NCI-H2029 treated with DMSO at 0.1 percent for 48 hours (cell line): ENCODE measurements around the gene SMCHD1.
"Not testable (repeated sequence)": the region's sequence is repeated elsewhere in the genome, so short reads cannot be mapped to it uniquely, and the experiment has no call there.

ENCODE experiments used
- DNase-seq: peaks from one replicate; lab custom pipeline; 2025; lab: John Stamatoyannopoulos, UW

The SMCHD1 gene

DNA sequence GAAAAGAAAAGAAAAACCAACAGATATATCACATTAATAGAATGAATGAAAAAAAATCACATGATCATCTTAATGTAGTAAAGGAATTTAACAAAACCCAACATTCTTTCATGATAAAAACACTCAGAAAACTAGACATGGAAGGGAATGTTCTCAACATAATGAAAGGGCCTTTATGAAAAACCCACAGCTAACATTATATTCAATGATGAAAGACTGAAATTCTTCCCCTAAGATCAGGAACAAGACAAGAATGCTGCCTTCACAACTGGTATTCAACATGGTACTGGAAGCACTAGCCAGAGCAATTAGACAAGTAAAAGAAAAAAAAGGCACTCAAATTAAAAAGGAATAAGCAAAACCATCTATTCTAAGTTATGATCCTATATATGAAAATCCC, 162.8 kb downstream of the SMCHD1 start:
- DNase-seq, result no peak

DNA sequence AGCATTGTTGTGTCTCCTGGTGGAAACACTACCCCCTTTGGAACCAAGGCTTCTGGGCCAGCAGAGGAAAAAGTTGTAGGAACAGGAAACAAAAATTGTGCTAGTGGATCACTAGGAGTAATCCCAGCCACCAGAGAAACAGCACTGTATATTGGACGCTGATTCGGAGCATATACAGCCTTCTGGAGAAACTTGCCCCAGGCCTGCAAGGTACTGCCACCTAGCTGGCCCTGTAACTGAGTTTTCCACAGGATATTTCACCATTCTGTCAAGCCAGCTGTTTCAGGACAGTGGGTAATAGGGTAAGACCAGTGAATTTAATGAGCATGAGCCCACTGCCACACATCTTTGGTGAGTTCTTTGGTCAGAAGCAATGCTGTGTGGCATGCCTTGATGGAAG, 166.2 kb downstream of the SMCHD1 start:
- DNase-seq, result no peak

DNA sequence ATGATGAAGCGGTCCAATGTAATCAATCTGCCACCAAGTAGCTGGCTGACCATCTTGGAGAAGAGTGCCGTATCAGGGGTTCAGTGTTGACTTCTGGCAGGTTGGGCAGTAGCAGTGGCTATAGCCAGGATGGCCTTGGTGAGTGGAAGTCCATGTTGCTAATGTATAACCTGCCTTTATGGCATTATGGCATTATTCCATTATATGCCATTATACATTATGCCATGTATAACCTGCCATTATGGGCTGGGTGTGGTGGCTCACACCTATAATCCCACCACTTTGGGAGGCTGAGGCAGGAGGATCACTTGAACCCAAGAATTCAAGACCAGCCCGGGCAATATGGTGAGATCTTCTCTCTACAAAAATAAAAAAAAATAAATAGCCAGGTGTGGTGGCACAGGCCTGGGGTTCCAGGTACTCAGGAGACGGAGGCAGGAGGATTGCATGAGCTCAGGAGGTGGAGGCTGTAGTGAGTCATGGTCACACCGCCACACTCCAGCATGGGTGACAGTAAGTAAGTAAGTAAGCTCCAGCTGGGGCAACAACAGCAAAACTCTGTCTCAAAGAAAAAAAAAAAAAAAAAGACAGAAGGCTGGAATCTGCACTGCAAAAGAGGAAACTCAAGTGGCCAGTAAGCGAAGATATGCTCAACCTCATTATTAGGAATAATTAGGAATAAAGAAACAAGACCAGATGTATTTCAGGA, 166.8 kb downstream of the SMCHD1 start:
- DNase-seq, result no peak

DNA sequence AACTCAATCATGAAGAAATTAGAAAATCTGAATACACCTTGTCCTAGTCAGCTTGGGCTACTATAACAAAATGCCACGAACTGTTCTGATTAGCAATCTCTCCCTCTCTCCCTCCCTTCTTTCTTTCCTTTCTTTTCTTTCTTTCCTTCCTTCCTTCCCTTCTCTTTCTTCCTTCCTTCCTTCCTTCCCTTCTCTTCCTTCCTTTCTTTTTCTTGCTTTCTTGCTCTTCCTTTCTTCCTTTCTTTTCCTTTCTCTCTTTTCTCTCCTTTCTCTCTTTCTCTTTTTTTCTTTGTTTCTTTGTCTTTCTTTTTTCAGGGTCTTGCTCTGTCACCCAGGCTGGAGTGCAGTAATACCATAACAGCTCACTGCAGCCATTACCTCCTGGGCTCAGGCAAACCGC, 167.7 kb downstream of the SMCHD1 start:
- DNase-seq, result no peak

DNA sequence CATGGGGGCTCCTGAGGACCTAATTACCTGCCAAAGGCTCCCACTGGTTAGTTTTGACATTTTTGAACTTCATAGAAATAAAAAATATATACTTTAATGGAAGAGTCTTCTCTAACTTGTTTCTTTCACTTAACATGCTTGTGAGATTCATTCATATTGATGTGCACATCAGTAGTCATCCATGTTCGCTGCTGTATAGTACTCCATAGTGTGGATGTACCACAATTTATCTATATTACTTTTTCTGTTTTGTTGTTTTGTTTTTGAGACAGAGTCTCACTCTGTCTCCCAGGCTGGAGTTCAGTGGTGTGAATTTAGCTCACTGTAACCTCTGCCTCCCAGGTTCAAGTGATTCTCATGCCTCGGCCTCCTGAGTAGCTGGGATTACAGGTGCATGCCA, 168.4 kb downstream of the SMCHD1 start:
- no peak for DNase-seq

DNA sequence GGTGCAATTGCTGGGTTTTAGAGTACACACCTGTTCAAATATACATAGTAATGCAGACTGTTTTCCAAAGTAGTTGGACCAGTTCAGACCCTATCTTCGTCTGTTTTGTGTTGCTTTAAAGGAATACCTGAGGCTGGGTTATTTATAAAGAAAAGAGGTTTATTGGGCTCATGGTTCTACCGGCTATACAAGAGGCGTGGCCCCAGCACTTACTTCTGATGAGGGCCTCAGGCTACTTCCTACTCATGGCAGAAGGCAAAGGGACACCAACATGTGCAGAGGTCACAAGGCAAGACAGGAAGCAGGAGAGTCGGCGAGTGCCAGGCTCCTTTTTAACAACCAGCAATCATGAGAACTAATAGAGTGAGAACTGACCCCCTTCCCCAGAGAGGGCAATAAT, 169.3 kb downstream of the SMCHD1 start:
- no peak for DNase-seq

DNA sequence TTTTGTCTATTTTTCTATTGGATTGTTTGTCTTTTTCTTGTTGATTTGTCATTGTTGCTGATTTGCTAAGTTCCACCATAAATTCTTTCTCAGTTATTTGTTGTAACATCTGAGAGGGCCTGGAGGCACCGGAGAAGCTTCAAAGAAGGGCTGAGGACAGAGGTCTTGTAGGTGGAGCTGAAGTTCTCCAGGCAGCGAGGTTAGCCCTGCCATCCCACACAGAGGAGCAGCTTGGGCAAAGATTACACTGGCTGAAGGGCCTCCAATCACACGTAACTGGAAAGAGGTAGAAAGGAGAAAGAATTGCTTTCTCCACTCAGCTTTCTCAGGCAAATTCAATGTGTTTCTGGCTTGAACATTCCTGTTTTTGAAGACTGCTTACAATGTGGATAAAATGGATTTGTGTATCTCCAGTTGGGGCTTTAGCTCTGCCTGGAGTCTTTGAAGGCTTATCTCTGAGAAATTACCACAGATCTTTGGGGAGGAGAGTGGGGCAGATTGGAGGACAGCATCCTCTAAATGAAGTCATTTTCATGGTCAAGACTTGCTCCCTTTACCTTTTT, 170.2 kb downstream of the SMCHD1 start:
- DNase-seq, result no peak

DNA sequence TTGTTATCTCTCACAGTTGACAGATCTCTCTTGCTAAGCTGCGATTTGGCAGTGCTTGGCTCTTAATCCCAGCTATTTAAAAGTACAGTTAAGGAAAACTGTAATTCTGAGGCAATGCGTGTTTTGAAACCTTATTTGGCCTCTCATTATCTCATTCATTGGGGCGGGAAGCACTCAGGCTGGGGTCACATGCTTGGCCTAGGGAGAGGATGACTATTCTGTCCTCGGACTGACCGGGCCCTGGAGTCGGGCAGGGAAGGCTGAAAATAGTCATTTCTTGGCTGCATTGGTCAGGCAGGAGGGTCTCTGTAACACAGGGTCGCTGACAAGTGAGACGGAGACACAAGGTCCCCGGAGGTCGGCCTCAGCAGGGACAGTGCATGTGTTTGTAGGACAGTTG, 171.1 kb downstream of the SMCHD1 start:
- no peak for DNase-seq

DNA sequence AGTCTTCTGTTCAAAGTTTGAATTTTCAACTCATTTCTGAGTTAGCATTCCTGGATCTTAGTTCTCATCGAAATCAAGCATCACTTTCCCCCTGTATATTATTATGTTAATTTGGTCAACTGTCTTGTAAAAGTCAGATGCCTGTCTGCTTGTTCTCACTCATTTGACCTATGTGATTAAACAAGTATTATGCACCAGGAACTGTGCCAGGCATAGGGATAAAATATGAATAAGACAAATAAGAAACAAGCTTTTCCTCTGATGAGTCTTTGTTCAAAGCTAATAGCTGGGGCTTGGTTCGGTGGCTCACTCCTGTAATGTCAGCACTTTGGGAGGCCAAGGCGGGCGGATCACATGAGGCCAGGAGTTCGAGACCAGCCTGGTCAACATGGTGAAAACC, 171.5 kb downstream of the SMCHD1 start:
- no peak for DNase-seq

DNA sequence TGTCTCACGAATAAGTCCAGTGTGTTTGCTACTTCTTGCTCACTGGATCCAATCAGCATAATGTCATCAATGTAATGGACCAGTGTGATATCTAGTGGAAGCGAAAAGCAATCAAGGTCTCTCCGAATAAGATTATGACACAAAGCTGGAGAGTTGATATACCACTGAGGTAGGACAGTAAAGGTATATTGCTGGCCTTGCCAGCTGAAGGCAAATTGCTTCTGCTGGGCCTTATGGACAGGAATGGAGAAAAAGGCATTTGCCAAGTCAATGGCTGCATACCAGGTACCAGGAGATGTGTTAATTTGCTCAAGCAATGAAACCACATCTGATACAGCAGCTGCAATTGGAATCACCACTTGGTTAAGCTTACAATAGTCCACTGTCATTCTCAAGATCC, 180.6 kb downstream of the SMCHD1 start:
- DNase-seq, result not testable (repeated sequence)

DNA sequence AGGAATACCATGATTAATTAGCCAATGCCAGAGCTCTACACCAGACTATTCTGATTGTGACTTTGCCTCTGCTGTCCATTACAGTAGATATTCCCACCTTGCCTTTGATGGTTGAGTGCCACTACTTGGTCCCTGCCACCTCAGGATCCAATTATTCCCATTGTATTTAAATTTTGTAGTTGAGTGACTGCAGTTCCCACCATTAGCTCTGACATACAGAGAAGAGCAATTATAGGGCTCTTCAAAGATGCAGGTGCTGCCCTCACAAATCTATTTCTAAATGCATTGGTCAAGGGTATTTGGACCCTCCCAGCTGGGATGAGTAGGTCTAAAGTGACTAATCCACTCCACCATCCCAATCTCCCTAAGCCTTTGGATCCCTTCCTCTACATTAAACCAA, 181.8 kb downstream of the SMCHD1 start:
- not testable (repeated sequence) for DNase-seq

DNA sequence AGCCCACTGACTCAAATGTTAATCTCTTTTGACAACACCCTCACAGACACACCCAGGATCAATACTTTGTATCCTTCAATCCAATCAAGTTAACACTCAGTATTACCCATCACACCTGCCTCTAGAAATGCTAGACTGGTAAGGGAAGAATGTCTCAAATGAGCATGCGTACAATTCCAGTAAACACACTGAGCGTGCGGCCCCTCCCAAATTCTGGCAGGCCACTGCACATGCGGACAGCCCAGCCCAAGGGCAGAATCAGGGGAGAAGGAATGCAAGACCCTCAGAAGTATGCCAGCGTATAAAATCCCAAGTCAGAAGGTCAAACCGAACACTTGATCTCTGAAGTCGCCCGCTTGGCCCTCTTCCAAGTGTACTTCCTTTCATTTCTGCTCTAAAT, 183.7 kb downstream of the SMCHD1 start:
- no peak for DNase-seq

DNA sequence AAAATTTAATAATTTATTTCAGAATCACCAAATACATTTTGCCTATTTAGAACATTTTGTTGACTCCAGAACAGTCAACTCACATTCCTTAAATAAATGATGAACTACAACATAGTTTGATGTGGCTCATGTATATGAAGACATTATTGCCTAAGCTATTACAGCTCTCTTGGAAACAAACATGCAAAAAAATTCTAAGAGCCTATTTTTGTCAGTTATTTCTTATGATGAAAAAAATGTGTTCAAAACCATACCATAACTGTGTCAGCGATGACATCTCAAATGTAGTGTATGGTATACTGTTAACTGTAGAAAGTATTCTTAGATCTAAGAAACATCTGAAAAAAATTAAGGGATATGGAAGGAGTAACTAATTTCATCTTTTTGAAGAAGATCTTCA, 185.0 kb downstream of the SMCHD1 start:
- no peak for DNase-seq

DNA sequence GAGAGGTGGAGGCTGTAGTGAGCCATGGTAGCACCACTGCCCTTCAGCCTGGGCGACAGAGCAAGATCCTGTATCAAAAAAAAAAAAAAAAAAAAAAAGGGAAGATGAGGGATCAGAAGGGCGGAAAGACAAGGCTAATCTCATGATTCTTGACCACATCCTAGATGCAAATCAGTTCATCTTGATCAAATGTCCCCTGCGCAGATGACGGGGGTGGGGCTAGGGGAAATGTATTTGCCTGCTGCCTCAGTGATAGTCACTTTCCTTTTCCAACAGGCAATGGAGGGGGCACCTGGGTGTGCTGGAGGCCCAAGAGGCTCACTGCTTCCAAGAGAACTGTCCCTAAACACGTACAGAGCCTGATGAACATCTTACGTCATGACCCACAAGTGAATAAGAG, 187.6 kb downstream of the SMCHD1 start:
- DNase-seq, result no peak

DNA sequence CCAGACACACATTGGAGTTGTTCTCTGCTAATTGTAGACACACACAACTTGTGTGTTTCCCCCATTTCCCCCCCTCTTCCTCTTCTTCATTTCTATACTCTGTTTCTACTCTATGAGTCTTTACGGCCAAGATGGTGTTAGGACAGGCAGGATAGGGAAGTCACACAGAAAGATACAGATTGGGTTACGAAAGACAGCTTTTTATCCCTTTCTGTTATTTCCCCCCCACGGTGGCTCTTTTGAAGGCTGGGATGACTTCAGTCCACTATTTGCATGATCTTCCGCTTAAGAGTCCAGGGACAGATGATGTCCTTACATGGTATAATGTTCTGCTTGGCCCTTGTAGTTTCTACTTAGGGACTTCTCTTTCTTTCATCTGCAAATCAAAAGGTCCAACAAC, 189.6 kb downstream of the SMCHD1 start:
- DNase-seq, result no peak

DNA sequence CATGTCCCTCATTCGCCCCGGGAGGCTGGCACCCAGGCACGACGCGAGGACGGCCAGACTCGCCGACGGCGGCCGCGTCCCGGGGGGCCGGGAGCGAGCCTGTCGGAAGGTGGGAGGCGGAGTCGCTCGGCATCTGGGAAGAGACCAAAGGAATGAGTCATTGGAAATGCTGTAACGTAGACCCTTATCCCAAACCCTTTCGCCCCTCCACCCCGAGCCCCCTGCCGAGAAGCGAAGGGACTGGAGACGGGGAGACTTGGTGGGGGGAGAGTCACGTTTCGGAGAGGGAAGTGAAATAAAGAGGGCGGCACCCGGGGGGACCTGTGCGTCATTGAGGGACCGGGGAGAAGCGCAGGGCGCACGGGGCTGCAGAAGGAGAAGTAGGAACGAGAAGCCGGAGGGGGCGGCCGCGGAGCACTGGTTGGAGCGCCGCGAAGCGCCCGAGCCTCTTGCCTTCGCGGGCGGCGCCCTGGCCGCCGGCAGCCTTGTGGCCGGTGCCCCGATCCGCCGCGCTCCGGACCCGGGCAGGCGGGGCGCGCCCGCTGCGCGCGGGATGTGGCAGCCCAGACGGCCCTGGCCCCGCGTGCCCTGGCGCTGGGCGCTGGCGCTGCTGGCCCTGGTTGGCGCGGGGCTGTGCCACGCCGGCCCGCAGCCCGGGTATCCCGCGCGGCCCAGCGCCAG, 191.2 kb downstream of the SMCHD1 start, which contains the start of gene EMILIN2:
EMILIN2 (plus strand) TSS at position 371 of the 681 bp plus-strand sequence; CDS start at position 554, 183 bp downstream.
- DNase-seq, result no peak

DNA sequence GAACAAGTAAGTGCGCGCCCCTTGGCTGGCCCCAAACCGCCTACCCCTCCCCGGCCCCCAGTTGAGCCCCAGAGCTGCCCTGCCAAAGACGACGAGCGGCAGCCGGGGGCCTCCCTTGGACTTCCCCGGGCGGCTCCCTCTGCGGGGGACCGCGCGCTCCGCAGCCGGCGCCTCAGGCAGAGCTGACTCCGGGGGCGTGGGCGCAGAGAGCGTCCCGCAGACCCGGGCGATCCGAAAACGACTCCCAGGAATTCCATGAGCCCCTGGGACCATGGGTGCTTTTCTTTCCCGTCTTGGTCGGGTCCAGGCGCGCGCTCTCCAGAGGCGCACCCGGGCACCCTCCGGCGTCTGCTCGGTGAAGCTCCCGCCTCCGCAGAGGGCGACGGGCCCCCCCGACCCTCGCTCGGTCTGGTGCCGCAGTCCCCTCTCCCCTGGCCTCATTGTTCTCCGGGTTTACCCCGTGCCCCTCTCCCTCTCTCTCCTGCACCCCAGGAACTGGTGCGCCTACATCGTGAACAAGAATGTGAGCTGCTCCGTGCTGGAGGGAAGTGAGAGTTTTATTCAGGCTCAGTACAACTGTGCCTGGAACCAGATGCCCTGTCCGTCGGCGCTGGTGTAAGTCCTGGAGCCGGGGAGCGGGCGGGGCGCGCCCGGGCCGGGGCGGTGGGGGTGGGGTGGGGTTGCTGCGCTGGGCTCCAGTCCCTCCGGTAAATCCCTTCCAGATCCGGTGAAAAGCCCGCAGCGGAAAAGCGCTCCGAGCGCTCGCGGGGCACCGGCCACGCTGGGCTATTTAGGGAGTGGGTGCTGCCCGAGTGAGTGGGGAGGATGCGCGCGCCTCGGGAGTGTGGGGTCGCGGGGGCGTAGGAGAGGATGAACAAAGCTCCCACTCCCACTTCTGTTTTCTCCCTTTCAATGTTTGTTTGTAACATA, 192.1 kb downstream of the SMCHD1 start:
- no peak for DNase-seq

DNA sequence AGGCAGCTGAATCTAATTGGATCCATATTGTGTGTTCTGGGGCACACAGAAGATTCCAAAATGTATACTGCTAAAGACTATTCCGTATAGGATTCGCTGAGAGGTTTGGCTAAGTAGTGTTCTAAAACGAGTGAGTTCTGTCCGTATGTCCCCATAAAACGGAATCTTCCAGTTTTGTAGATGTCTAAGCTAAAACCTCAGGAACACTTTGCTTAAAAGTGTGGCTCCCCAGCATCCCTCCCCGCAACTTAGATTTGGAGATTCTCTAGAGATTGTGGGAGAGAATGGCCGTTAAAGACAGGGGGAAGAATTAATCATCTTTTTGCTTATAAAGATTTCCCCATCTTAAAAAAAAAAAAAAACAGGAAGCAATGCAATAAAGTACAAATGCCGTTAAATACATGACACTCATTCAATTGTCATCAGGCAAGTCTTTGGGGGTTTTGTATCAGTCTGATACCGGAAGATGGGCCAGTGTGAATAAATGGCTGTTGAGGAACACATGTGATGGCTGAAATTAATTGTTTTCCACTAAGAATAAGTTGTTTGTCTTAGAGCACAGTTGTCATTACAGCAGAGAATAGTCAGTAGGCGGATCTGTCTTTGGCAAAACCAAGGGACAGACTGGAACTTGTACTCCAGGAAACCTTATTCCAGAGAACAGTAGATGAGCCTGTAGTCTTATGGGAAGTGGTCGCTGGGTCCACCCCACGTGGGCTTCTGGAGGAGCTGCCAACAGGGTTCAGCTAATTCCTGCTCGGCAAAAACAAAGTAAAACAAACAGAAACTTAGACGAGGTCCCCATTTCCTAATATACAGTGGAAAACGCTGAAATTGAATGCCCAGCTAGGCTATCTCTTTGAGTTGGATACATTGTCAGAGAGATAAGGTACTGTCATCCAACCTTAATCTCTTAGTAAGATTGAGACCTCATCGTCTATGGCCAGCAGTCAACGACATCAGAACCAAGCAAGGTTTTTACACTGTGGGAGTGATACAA, 193.0 kb downstream of the SMCHD1 start:
- DNase-seq, result no peak

DNA sequence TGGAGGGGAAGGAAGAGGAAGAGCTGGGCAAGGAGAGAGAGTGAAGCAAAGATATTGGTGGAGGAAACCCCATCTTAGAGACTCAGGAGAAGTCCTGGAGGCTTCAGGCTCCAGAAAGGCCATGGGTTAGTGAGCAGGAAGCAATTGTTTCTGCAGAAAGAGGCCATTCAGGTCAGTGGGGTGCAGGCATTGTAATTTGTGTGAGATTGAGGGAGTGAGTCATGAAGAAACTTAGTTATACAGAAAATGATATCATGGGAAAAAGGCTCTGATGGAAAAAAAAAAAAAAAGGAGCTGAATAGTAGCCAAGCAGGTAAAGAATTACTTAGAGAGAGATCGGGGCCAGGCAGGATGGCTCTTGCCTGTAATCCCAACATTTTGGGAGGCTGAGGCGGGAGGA, 195.3 kb downstream of the SMCHD1 start:
- DNase-seq, result no peak

DNA sequence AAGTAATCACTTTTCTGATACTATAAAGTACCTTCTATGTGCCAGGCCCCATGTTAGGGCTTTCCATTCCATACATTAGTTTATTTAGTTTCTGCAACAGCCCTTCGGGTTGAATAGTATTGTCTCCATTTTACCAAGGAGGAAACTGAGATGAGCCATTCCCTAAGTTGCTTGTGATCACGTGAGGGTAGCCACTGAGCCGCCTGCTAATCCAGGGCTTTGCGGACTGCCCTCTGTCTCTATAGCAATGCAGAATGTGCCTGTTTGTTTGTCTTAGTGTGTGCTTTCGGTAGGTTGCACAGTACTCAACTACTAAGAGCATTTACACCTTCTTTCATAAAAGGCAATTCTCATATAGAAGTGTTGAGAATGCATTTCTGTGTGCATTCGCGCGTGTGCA, 196.2 kb downstream of the SMCHD1 start:
- DNase-seq, result no peak

DNA sequence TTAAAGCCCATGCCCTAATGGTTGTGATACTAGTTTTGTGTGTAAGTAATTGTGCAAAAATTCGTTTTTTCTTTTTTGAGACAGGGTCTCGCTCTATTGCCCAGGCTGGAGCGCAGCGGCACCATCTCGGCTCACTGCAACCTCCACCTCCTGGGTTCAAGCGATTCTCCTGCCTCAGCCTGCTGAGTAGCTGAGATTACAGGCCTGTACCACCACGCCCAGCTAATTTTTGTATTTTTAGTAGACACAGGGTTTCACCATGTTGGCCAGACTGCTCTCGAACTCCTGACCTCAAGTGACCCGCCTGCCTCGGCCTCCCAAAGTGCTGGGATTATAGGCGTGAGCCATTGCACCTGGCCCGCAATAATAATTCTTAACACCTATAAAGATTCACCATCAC, 196.9 kb downstream of the SMCHD1 start:
- DNase-seq, result not testable (repeated sequence)
